TTC549 (cell line): Measurements from ENCODE around the gene ZNF821.
"Not testable (repeated sequence)": the region's sequence is repeated elsewhere in the genome, so short reads cannot be mapped to it uniquely, and the experiment has no call there.

Experiments used
- FAIRE-seq: peaks from 2 replicates; lab custom pipeline; 2012; peaks lifted over from hg19 to GRCh38; lab: Jason Lieb, UNC

Gene ZNF821

GRCh38 chr16:71855937-71856662, 27.9 kb downstream of the ZNF821 start:
- FAIRE-seq: no peak

- FAIRE-seq: no peak
These were observed 29.5 kb downstream of the ZNF821 start for GRCh38 chr16:71854369-71854948.

DNA sequence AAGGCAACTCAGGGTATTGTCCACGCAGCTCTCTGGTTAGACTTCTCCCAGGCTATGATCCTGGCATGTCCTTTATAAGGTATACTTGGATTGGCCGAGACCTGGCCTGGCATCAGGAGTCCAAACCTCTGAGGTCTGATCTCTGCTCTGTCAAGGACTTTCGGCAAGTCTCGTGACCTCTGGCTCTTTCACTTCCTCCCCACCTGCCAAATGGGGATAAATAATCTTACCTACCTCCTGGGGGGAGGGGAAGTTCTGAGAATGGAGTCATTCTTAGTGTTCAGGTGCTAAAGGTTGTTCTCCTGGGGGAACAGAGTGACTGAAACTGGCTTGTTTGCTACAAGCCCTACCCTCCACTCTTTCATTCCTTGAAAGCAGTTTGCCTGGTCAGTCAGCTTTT, 30.6 kb downstream of the ZNF821 start:
- no peak for FAIRE-seq

GRCh38 chr16:71852561-71852960, 31.4 kb downstream of the ZNF821 start:
- no peak for FAIRE-seq

- FAIRE-seq: no peak
These were observed 31.8 kb downstream of the ZNF821 start for GRCh38 chr16:71852158-71852557.

- no peak for FAIRE-seq
These were observed 32.2 kb downstream of the ZNF821 start for GRCh38 chr16:71851746-71852145.

DNA sequence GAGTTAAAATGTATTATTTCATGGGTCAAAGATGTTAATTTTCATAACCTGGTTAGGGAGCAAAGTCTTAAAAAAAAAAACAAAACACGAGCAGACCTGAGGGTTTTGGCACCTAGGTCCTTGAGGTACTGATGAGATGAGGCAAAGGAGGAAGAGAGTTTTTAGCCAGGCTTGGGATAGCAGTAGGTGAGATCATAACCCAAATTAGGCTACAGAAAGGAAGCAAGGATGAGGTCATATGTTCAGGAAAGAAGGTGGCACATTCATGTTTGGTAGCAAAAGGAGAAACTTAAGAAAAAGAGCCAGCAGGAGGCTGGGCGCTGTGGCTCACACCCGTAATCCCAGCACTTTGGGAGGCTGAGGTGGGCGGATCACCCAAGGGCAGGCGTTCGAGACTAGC, 35.4 kb downstream of the ZNF821 start:
- FAIRE-seq: no peak

DNA sequence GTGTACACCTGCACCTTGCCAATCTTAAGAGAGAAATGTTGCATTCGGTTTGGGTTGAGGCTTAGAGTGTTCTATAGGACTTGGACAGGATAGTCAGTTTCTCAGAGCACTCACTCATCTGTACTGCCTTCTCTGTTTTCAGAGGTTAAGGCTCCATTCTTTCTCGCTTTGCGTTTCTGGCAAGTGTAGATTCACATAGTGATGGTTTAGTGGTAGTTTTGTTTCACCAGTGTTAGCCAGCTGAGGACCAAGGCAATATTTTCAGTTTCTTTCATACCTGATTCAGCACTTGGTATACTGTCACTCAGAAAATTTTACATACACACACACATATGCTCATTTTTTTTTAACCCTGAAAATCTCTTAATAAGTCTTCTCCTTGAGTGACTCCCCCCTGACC, 36.9 kb downstream of the ZNF821 start:
- FAIRE-seq: no peak

DNA sequence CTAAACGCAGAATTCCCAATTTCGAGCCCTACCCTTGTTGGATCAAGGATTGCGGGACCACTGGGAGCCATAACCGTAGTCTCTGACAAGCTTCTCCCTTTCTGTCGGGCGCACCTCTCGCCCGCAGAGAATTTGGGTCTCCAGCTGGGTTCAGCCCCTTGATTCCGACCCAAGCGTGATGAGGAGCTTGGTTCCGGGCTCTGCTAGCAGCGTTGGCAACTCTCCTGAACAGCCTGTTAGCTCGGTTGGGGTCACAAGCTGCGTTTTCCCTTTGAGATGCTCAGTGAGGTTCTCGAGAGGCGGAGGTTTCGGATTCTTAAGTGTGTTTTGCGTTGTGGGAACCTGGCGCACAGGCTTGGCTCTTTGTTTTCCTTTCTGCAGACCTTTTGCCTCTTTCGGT, 37.6 kb downstream of the ZNF821 start:
- no peak for FAIRE-seq

DNA sequence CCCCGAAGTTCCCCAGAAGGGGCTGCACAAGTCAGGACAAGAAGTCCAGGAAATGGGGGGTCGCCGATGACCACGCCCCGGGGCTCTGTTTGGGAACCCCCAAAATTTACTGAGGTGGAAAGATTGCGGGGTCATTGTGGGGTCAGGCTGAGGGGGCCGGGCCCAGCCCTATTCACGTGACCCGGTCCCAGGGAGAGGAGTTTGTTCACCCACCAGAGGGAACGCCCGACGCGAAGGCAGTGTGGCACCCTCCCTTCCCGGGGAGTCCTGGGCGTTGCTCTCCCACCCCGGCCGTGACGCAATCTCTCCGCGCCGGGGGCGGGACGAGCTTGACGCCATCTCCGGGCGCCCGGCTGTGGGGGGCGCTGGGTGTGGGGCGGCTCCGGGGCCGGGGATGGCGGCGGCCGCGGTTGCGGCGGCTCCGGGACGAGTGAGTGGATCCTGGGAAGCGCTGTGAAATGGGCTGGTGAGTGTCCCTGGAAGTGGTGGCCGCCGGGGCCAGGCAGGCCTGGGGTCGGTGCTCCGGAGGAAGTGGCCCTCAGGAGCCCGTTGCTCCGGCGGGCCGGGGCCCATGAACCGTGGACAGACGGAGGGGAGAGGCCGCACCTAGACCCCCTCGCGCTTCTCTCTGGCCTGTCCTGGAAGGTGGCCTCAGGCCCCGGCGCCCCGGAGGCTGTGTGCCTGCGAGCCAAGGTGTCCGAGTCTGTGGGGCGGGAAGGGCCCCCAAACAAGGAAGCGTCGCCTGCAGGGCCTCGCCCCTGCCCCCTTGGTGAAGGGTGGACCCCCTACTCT, 38.1 kb downstream of the ZNF821 start, which contains the start of gene ATXN1L:
Gene ATXN1L, plus strand, starts transcription at position 338 of the 792 bp plus-strand sequence. CDS start 3,765 bp downstream, outside the sequence.
- no peak for FAIRE-seq

- no peak for FAIRE-seq
These were observed 40.4 kb downstream of the ZNF821 start for GRCh38 chr16:71843572-71843971.

DNA sequence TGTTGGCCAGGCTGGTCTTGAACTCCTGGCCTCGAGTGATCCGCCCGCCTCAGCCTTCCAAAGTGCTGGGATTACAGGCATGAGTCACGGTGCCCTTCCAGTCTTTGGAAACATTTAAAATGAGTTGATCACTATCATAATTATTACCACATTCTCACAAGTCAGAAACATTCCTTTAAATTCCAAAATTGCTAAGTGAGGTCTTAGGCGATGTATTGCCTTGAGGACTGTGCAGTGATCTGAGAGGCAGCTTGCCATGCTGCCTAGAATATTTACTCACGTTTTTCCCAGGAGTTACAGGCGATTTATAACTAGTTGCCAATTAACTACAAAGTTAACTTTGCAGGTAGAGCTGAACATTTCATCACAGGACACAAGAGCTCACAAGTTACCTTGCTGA, 43.9 kb downstream of the ZNF821 start:
- FAIRE-seq: no peak

DNA sequence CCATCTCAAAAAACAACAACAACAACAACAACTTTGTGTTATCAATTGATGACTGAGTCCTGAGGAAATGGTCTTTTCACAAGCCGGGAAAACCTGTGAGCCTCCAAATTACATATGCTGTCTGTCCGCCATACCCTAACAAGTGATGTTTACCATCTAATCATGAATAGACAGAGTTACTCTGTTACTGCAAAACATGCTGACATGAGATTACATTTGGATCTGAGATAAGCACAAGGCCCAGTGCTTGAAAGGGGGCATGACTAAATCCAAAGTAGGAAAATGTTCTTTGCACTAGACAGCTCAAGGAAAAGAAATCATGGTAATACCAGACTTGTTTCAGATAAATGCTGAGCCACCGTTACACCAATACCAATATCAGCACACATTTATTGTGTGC, 46.8 kb downstream of the ZNF821 start:
- no peak for FAIRE-seq

DNA sequence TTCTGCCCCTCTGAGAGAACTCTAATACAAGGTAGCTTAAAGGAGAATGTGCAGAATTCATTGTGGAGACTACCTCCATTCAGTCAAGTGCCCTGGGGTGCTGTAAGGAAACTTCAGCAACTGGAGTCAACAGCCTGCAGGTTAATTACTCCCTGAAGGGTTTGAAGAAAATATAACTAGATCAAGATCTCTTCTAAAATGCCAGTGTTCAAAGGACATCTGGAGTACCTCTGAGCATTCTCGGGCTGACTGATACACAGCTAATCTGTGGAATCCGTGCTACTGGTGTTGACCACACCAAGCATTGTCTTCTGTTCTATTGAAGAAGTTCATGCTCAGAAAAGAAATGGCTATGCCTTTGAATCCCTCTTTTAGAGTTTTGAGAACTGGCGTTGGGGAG, 49.7 kb downstream of the ZNF821 start:
- no peak for FAIRE-seq

GRCh38 chr16:71832112-71832511, 51.9 kb downstream of the ZNF821 start:
- not testable (repeated sequence) for FAIRE-seq

GRCh38 chr16:71831698-71832097, 52.3 kb downstream of the ZNF821 start:
- not testable (repeated sequence) for FAIRE-seq

GRCh38 chr16:71830359-71830758, 53.6 kb downstream of the ZNF821 start:
- FAIRE-seq: no peak

DNA sequence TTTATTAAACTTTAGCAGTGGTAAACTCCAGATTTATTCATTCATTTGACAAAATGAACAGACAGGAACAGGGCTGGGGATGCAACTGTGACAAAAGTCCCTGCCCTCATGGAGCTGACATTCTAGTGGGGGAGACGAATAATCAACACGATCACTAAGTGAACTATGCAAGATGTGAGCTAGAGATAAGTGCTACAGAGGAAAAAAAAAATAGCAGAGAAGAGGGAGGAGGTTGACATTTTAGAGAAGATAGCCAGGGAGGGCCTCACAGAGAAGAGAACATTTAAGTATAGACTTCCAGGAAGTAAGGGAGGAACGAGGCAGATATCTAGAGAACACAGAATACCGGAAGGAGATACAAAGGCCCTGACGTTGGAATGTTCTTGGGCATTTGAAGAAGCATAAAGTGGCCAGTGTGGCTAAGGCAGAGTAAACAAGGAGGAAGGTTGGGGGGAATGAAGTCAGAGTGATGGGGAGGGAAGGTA, 57.4 kb downstream of the ZNF821 start:
- FAIRE-seq: no peak

- FAIRE-seq: not testable (repeated sequence)
These were observed 66.9 kb downstream of the ZNF821 start for GRCh38 chr16:71817155-71817500.

DNA sequence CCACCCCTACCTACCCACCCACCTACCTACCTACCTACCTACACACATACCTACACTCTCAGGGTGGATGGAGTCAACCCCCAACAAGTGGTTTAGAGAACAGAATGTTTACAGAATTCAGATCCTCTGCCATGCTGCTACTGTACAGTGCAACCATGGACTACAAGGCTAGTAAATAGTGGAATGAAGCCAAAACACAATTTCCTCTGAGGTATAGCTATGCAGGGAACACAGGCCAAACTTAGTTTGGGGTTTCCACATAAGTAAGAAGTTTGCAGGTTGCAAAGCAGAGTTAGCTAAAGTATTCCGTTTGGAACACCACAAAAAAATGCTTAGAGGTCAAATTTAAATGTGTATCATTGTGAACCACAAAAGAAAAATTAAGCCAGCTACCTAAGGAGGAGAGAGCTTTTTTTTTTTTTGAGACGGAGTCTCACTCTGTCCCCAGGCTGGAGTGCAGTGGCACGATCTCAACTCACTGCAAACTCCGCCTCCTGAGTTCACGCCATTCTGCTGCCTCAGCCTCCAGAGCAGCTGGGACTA, 72.7 kb downstream of the ZNF821 start:
- no peak for FAIRE-seq

GRCh38 chr16:71810155-71810530, 73.8 kb downstream of the ZNF821 start:
- FAIRE-seq: not testable (repeated sequence)
